GM21390 (cell line): Measurements from ENCODE around the gene ALOX15B.
A peak's percentile ranks its signal among the peaks of the same experiment; 100 is the strongest.

Source experiments
- ATAC-seq: cut with Tn5 transposase; IDR thresholded peaks from one replicate; pipeline ENCODE4 v1.9.1; 2021; ENCODE audit not compliant: unreplicated experiment

The ALOX15B gene

GRCh38 chr17:8079291-8080207, 40.7 kb downstream of the ALOX15B start:
- ATAC-seq, result peak; percentile 54

- no peak for ATAC-seq
These were observed 41.4 kb downstream of the ALOX15B start for GRCh38 chr17:8080208-8080798.

GRCh38 chr17:8080799-8081219, 42.0 kb downstream of the ALOX15B start:
- no peak for ATAC-seq

- no peak for ATAC-seq
These were observed 43.0 kb downstream of the ALOX15B start for GRCh38 chr17:8081876-8082275.

- ATAC-seq, result no peak
These were observed 43.4 kb downstream of the ALOX15B start for GRCh38 chr17:8082292-8082691.

- no peak for ATAC-seq
These were observed 45.4 kb downstream of the ALOX15B start for GRCh38 chr17:8084250-8084649.

GRCh38 chr17:8087075-8087951, 48.5 kb downstream of the ALOX15B start, which contains the start of gene ALOX12B:
ALOX12B (minus strand) TSS chr17:8087716; CDS start chr17:8087442, 274 bp downstream.
- no peak for ATAC-seq

GRCh38 chr17:8087952-8088230, 49.0 kb downstream of the ALOX15B start:
- ATAC-seq, result no peak

GRCh38 chr17:8089728-8090127, 50.9 kb downstream of the ALOX15B start:
- no peak for ATAC-seq

- no peak for ATAC-seq
These were observed 52.3 kb downstream of the ALOX15B start for GRCh38 chr17:8091033-8091687.

GRCh38 chr17:8095361-8095760, 56.5 kb downstream of the ALOX15B start:
- no peak for ATAC-seq

GRCh38 chr17:8096541-8096940, 57.7 kb downstream of the ALOX15B start:
- ATAC-seq, result no peak
